GM18867 (cell line): ENCODE measurements around the gene ZDHHC12.

Source experiments
- ATAC-seq: cut with Tn5 transposase; IDR thresholded peaks from one replicate; pipeline ENCODE4 v1.9.1; 2021; ENCODE audit warnings: mild to moderate bottlenecking, moderate library complexity; ENCODE audit not compliant: unreplicated experiment

ZDHHC12 gene

GRCh38 chr9:128723866-128724743 lies at the start of gene ZDHHC12:
TSS of gene ZDHHC12 (minus strand) at chr9:128724127. CDS start at chr9:128724093, 34 bp downstream.
- peak; percentile 92 for ATAC-seq

- no peak for ATAC-seq
Observed at GRCh38 chr9:128773049-128773448, 49.1 kb upstream of the ZDHHC12 start.

- peak; percentile 86 for ATAC-seq
Observed at GRCh38 chr9:128771745-128772519, 48.0 kb upstream of the ZDHHC12 start, which contains the start of gene ZER1. TSS of gene ZER1 (minus strand) at chr9:128771927. CDS start at chr9:128755565, 16,362 bp downstream.

GRCh38 chr9:128771094-128771721 lies 47.3 kb upstream of the ZDHHC12 start:
- no peak for ATAC-seq

- no peak for ATAC-seq
Observed at GRCh38 chr9:128770286-128771030, 46.5 kb upstream of the ZDHHC12 start.

GRCh38 chr9:128768606-128769005 lies 44.7 kb upstream of the ZDHHC12 start:
- no peak for ATAC-seq

- ATAC-seq: no peak
Observed at GRCh38 chr9:128765499-128765898, 41.6 kb upstream of the ZDHHC12 start.

GRCh38 chr9:128764361-128764760 lies 40.4 kb upstream of the ZDHHC12 start:
- no peak for ATAC-seq

- no peak for ATAC-seq
Observed at GRCh38 chr9:128762671-128763449, 38.9 kb upstream of the ZDHHC12 start.

- ATAC-seq: no peak
Observed at GRCh38 chr9:128757602-128758001, 33.7 kb upstream of the ZDHHC12 start.

- ATAC-seq: no peak
Observed at GRCh38 chr9:128753627-128754026, 29.7 kb upstream of the ZDHHC12 start.

- no peak for ATAC-seq
Observed at GRCh38 chr9:128750926-128751595, 27.1 kb upstream of the ZDHHC12 start.

- ATAC-seq: no peak
Observed at GRCh38 chr9:128747241-128747640, 23.3 kb upstream of the ZDHHC12 start.

GRCh38 chr9:128743421-128743820 lies 19.5 kb upstream of the ZDHHC12 start:
- ATAC-seq: no peak

GRCh38 chr9:128742401-128742800 lies 18.5 kb upstream of the ZDHHC12 start:
- ATAC-seq: no peak

- ATAC-seq: no peak
Observed at GRCh38 chr9:128735373-128735772, 11.4 kb upstream of the ZDHHC12 start.

- ATAC-seq: no peak
Observed at GRCh38 chr9:128733256-128733655, 9.3 kb upstream of the ZDHHC12 start.

GRCh38 chr9:128732576-128732975 lies 8.6 kb upstream of the ZDHHC12 start:
- ATAC-seq: no peak

GRCh38 chr9:128731691-128732090 lies 7.8 kb upstream of the ZDHHC12 start:
- no peak for ATAC-seq
